Activated gamma-delta T cell (primary cell): ENCODE results near the gene GAPVD1.
"Not testable (repeated sequence)": the region's sequence is repeated elsewhere in the genome, so short reads cannot be mapped to it uniquely, and the experiment has no call there.

ENCODE experiments used
- DNase-seq: peaks from one replicate; lab custom pipeline; 2025; lab: John Stamatoyannopoulos, UW

GAPVD1 gene

GRCh38 chr9:125374443-125375309, 113.0 kb downstream of the GAPVD1 start:
- no peak for DNase-seq

- DNase-seq = no peak
Observed at GRCh38 chr9:125375820-125376219, 114.2 kb downstream of the GAPVD1 start.

- DNase-seq = no peak
Observed at GRCh38 chr9:125376261-125377226, 114.9 kb downstream of the GAPVD1 start.

GRCh38 chr9:125377584-125378250, 116.1 kb downstream of the GAPVD1 start:
- no peak for DNase-seq

- DNase-seq = no peak
Observed at GRCh38 chr9:125378778-125379177, 117.2 kb downstream of the GAPVD1 start.

- no peak for DNase-seq
Observed at GRCh38 chr9:125379208-125379607, 117.6 kb downstream of the GAPVD1 start.

- DNase-seq = no peak
Observed at GRCh38 chr9:125380406-125380805, 118.8 kb downstream of the GAPVD1 start.

- DNase-seq = no peak
Observed at GRCh38 chr9:125387861-125388524, 126.4 kb downstream of the GAPVD1 start.

GRCh38 chr9:125388978-125389377, 127.4 kb downstream of the GAPVD1 start:
- no peak for DNase-seq

GRCh38 chr9:125391704-125392103, 130.1 kb downstream of the GAPVD1 start:
- DNase-seq = no peak

- DNase-seq = no peak
Observed at GRCh38 chr9:125393426-125393825, 131.8 kb downstream of the GAPVD1 start.

GRCh38 chr9:125396799-125397198, 135.2 kb downstream of the GAPVD1 start:
- no peak for DNase-seq

GRCh38 chr9:125397736-125398135, 136.1 kb downstream of the GAPVD1 start:
- no peak for DNase-seq

GRCh38 chr9:125398243-125398642, 136.6 kb downstream of the GAPVD1 start:
- DNase-seq = no peak

- no peak for DNase-seq
Observed at GRCh38 chr9:125399165-125399564, 137.5 kb downstream of the GAPVD1 start.

GRCh38 chr9:125399666-125400065, 138.0 kb downstream of the GAPVD1 start:
- DNase-seq = no peak

- not testable (repeated sequence) for DNase-seq
Observed at GRCh38 chr9:125400232-125400631, 138.6 kb downstream of the GAPVD1 start.

- DNase-seq = no peak
Observed at GRCh38 chr9:125400725-125401716, 139.4 kb downstream of the GAPVD1 start.

GRCh38 chr9:125404733-125405132, 143.1 kb downstream of the GAPVD1 start:
- DNase-seq = no peak
